Activated T-helper 9 cell treated with anti-CD3 and anti-CD28 coated beads, Interleukin-2, amount 50 U/mL, for 16 hours (primary cell): ENCODE data around the gene ANLN.
"Not testable (repeated sequence)": the region's sequence is repeated elsewhere in the genome, so short reads cannot be mapped to it uniquely, and the experiment has no call there.

Experiments
- DNase-seq: peaks from one replicate; pipeline ENCODE4 v3.0.0-alpha.2; 2020; ENCODE audit warnings: low read depth

ANLN gene

GRCh38 chr7:36468370-36469101 lies 78.9 kb downstream of the ANLN start:
- DNase-seq = no peak

- DNase-seq = no peak
Measured at GRCh38 chr7:36469236-36469635, 79.6 kb downstream of the ANLN start.

- no peak for DNase-seq
Measured at GRCh38 chr7:36472141-36472729, 82.6 kb downstream of the ANLN start.

GRCh38 chr7:36473454-36474282 lies 84.0 kb downstream of the ANLN start:
- DNase-seq = no peak

- no peak for DNase-seq
Measured at GRCh38 chr7:36474283-36475010, 84.8 kb downstream of the ANLN start.

GRCh38 chr7:36475011-36475342 lies 85.3 kb downstream of the ANLN start:
- no peak for DNase-seq

- DNase-seq = no peak
Measured at GRCh38 chr7:36475381-36475780, 85.7 kb downstream of the ANLN start.

- DNase-seq = no peak
Measured at GRCh38 chr7:36478745-36479144, 89.1 kb downstream of the ANLN start.

- DNase-seq = not testable (repeated sequence)
Measured at GRCh38 chr7:36483853-36484252, 94.2 kb downstream of the ANLN start.

GRCh38 chr7:36484265-36484664 lies 94.6 kb downstream of the ANLN start:
- no peak for DNase-seq

GRCh38 chr7:36486336-36486735 lies 96.7 kb downstream of the ANLN start:
- DNase-seq = no peak

GRCh38 chr7:36487756-36488336 lies 98.2 kb downstream of the ANLN start:
- no peak for DNase-seq

- DNase-seq = not testable (repeated sequence)
Measured at GRCh38 chr7:36488672-36489071, 99.0 kb downstream of the ANLN start.

GRCh38 chr7:36490419-36490830 lies 100.8 kb downstream of the ANLN start:
- DNase-seq = no peak

GRCh38 chr7:36491317-36491716 lies 101.7 kb downstream of the ANLN start:
- DNase-seq = no peak

- DNase-seq = no peak
Measured at GRCh38 chr7:36496576-36496975, 106.9 kb downstream of the ANLN start.

- DNase-seq = not testable (repeated sequence)
Measured at GRCh38 chr7:36497176-36497575, 107.5 kb downstream of the ANLN start.

- DNase-seq = no peak
Measured at GRCh38 chr7:36497775-36498174, 108.1 kb downstream of the ANLN start.
